DMS53 treated with DMSO at 0.1 percent for 48 hours (cell line): ENCODE data around the gene LGALS3BP.

ENCODE experiments used
- DNase-seq: peaks from one replicate; lab custom pipeline; 2025; ENCODE audit not compliant: unreplicated experiment; lab: John Stamatoyannopoulos, UW

Gene LGALS3BP

GRCh38 chr17:78944956-78945355 is 34.8 kb downstream of the LGALS3BP start:
- no peak for DNase-seq

GRCh38 chr17:78944026-78944425 is 35.7 kb downstream of the LGALS3BP start:
- DNase-seq = no peak

GRCh38 chr17:78940708-78941107 is 39.0 kb downstream of the LGALS3BP start:
- DNase-seq = peak; percentile 92

GRCh38 chr17:78940258-78940657 is 39.5 kb downstream of the LGALS3BP start:
- DNase-seq = no peak

GRCh38 chr17:78939615-78940014 is 40.1 kb downstream of the LGALS3BP start:
- DNase-seq = no peak

- no peak for DNase-seq
These were observed 42.2 kb downstream of the LGALS3BP start for GRCh38 chr17:78937561-78937960.

GRCh38 chr17:78935419-78936323 is 44.1 kb downstream of the LGALS3BP start:
- no peak for DNase-seq

- no peak for DNase-seq
These were observed 44.9 kb downstream of the LGALS3BP start for GRCh38 chr17:78934681-78935418.

GRCh38 chr17:78933959-78934568 is 45.7 kb downstream of the LGALS3BP start:
- DNase-seq = peak; percentile 86

- peak; percentile 94 for DNase-seq
These were observed 46.4 kb downstream of the LGALS3BP start for GRCh38 chr17:78933025-78933958.

- no peak for DNase-seq
These were observed 49.6 kb downstream of the LGALS3BP start for GRCh38 chr17:78929908-78930775.

- no peak for DNase-seq
These were observed 53.8 kb downstream of the LGALS3BP start for GRCh38 chr17:78925662-78926555.

- DNase-seq = peak; percentile 64
These were observed 54.5 kb downstream of the LGALS3BP start, which contains the start of gene TIMP2 for GRCh38 chr17:78925234-78925633. TSS of gene TIMP2 (minus strand) at chr17:78925387. CDS start at chr17:78925088, 299 bp downstream.

- DNase-seq = no peak
These were observed 55.1 kb downstream of the LGALS3BP start for GRCh38 chr17:78924481-78925151.

- DNase-seq = peak; percentile 29
These were observed 55.9 kb downstream of the LGALS3BP start for GRCh38 chr17:78923660-78924453.

GRCh38 chr17:78922816-78923498 is 56.8 kb downstream of the LGALS3BP start:
- no peak for DNase-seq
